GM21367 (cell line): ENCODE data around the gene PRMT1.
"Not testable (repeated sequence)": the region's sequence is repeated elsewhere in the genome, so short reads cannot be mapped to it uniquely, and the experiment has no call there.

Source experiments
- ATAC-seq: cut with Tn5 transposase; IDR thresholded peaks from one replicate; pipeline ENCODE4 v1.9.1; 2021; ENCODE audit not compliant: unreplicated experiment

Gene PRMT1

GRCh38 chr19:49718511-49718910 lies 41.4 kb downstream of the PRMT1 start:
- ATAC-seq = no peak

GRCh38 chr19:49718991-49719390 lies 41.9 kb downstream of the PRMT1 start:
- ATAC-seq = no peak

GRCh38 chr19:49719420-49719819 lies 42.3 kb downstream of the PRMT1 start:
- not testable (repeated sequence) for ATAC-seq

- no peak for ATAC-seq
Observed at GRCh38 chr19:49727217-49728030, 50.4 kb downstream of the PRMT1 start.

GRCh38 chr19:49730166-49730565 lies 53.1 kb downstream of the PRMT1 start:
- no peak for ATAC-seq
